Hypothalamus (tissue), 51 donors: ENCODE measurements around the gene HMCES.
"Not testable (repeated sequence)": the region's sequence is repeated elsewhere in the genome, so short reads cannot be mapped to it uniquely, and the experiment has no call there.

Source experiments
- DNase-seq, 51 donors: peaks; one replicate each; lab custom pipeline; 2025; lab: John Stamatoyannopoulos, UW

Gene HMCES

DNA sequence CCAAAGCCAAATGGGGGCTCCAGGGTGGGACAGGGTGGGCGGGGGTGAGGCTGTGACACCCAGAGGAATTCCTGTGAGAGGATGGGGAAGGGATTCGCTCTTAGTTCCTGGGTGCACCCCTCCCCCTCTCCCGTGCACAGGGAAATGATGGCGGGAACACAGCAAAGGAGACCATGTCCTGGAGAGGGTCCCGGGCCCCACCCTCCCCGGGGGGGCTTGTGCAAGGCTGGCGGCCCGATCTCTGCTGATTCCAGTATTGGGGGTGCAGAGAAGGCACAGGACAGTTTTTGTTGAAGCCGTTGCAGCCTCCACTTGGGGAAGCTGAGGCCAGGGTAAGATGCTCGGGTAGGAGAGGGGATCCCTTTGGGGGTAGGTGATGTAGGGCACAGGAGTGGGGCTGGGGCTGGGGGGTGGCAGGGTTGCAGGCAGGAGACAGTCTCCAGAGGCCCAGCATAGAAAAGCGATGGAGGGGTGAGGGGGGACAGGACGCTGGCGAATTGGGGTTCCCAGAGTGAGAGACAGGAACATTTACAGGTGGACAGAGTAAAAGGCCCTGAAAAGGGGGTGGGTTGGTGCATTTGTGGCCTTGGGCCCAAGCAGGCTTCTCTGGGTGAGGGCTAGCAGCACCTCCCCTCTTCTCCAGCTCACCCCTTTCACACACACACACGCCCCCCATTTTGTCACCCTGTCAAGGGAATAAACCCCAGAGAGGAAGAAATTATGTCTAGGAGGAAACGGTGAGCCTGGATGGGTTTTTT lies 38.5 kb downstream of the HMCES start:
- DNase-seq: peak in 4 of 51 donors; percentile 33 to 43 (median 41)

- DNase-seq: no peak
Observed at GRCh38 chr3:129317848-129318247, 39.2 kb downstream of the HMCES start.

DNA sequence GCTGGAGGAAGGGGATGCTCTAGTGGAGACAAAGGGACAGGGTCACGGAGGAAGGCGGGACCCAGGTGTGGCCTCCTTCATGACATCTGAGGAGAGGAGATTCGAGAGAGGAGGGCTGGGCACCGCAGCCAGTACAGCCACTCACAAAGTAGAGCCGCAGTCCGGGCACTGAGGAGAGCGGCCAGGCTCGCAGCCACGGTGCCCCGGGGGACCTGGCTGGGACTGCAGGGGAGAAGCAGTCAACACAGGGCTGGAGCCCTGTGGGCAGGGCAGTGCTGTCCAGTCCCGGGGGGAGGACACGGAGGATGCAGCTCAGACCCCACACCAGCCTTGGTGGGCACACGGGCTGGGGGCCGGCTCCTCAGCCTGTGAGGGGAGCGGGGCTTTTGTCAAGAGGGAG lies 40.3 kb downstream of the HMCES start:
- DNase-seq: no peak

GRCh38 chr3:129320261-129320660 lies 41.6 kb downstream of the HMCES start:
- DNase-seq: no peak

- no peak for DNase-seq
Observed at GRCh38 chr3:129320825-129321487, 42.3 kb downstream of the HMCES start.

DNA sequence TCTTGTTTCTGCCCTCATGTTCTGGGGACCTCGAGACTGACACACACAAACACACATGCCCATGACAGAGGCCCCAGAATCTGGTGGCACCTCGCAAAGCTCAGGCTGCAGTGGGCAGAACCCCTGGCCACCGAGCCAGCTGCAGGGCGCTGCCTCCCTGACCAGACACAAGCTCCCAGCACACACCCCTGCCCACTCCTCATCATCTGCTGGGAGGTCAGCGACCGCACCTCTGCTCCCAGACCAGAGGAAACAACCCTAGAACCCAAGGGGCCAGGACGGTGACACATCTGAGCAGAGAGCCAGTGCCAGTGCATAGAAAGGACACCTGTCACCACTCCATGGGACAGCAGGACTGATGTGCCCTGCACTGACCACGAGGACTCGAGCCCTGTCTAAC lies 43.2 kb downstream of the HMCES start:
- no peak for DNase-seq

GRCh38 chr3:129323651-129324294 lies 45.1 kb downstream of the HMCES start:
- no peak for DNase-seq

- DNase-seq: no peak
Observed at GRCh38 chr3:129324855-129325254, 46.2 kb downstream of the HMCES start.

DNA sequence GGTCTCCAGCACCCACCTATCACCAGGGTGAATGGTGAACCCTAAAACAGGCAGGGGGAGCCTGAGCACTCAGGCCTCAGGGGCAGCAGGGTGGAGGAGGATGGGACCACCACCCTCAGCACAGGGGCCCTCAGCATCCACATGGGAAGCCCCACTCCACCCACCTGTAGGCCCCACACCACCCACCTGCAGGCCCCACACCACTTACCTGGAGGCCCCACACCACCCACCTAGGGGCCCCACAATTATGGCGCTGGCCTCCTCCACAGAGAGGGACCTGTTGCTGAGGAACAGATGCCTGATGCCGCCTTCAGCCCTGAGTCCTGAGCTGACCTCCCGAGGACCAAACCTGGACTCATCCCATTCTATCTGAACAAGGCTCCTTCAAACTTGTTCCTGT lies 46.7 kb downstream of the HMCES start:
- no peak for DNase-seq

GRCh38 chr3:129326138-129326537 lies 47.5 kb downstream of the HMCES start:
- no peak for DNase-seq

DNA sequence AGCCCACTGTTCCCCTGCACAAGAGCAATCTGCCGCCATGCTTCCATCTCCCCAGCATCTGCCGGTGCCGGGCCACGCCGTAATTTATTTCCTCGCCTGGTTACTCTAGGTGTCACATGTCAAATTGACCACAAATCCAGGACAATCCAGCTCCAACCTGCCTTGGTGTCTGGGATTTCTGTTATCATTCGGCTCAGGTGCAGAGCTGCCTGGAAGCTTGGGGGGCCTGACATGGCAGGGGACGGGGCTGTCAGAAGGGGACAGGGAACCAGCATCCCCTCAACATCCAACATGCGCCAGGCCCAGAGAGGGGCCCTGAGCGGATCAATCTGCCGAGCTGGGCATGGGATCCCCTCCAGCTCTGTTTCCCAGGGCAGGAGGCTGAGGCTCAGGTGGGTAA lies 47.9 kb downstream of the HMCES start:
- DNase-seq: no peak

GRCh38 chr3:129327510-129327909 lies 48.8 kb downstream of the HMCES start:
- DNase-seq: no peak

DNA sequence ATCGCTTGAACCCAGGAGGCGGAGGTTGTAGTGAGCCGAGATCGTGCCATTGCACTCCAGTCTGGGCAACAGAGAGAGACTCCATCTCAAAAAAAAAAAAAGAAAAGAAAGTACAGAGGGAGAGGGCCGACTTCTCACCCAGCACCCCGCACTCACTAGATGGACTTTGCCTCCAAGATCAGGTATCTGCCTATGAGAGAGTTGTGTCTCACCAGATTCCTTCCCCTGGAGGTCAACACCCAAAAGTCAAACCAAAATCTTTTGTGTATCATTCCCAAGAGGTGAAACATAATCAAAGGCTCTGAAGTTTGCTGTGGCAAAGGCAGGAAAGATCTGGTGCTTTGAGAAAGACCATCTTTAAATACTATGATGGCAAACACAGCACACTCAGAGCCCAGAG lies 51.2 kb downstream of the HMCES start:
- no peak for DNase-seq

- DNase-seq: no peak
Observed at GRCh38 chr3:129330409-129330808, 51.7 kb downstream of the HMCES start.

DNA sequence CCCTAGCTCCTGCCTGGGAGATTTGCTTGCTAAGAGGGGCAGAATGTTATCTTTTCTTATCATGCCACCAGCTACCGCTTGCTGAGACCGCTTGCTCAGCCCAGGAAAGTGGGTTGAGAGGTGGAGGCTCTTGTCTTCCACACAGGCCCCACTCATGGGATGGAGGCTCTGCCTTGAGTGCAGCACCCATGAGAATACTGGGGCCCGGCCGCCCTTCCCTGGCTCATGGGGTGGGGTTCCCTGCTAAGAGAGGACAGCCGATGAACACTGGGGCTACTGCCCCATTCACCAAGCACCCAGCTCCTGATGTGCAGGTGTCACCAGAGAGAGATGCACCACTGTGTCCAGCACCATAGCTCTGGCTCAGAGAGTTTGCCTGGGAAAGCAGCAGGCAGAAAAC lies 55.2 kb downstream of the HMCES start:
- DNase-seq: no peak

DNA sequence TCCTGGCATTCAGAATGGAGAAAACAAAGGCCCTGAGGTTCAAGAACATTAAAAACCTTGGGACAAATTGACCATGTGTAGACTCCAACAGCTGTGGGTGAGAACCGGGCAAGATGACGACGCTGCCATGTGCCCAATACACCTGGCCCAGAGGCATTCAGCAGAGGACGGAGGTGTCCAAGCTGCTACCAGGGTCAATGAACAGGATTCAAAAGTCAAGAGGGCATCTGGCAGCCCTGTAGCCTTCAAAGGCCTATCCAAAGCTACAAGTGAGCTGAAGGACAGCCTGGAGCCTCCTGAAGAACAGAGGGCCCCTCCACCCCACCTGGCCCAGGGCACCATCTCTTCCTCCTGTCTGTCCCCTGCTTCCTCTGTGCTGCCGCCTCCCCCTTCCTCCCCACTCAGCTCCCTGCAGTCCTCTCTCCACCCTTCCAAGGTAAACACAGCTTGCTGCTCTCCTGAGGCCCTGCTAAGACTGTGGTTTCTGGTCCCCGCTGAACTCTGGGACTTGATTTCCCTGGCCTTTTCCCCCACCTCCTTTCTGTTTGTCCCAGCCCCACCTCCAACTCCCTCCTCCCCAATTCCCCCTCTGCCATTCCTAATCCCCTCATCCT lies 57.5 kb downstream of the HMCES start:
- no peak for DNase-seq

- DNase-seq: not testable (repeated sequence)
Observed at GRCh38 chr3:129337719-129338118, 59.0 kb downstream of the HMCES start.

- not testable (repeated sequence) for DNase-seq
Observed at GRCh38 chr3:129339186-129339585, 60.5 kb downstream of the HMCES start.

DNA sequence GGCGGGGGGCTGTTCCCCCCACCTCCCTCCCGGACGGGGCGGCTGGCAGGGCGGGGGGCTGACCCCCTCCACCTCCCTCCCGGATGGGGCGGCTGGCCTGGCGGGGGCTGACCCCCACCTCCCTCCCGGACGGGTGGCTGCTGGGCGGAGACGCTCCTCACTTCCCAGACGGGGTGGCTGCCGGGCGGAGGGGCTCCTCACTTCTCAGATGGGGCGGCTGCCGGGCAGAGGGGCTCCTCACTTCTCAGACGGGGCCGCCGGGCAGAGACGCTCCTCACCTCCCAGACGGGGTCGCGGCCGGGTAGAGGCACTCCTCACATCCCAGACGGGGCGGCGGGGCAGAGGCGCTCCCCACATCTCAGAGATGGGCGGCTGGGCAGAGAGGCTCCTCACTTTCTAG lies 61.2 kb downstream of the HMCES start:
- DNase-seq: not testable (repeated sequence)

GRCh38 chr3:129341331-129342141 lies 62.9 kb downstream of the HMCES start:
- DNase-seq: peak in 1 of 51 donors; percentile 11
